ENCODE data around the gene CFDP1. TPM values are rescaled to one million over a fixed set of nuclear protein-coding genes. Genes with fewer than 3 reads are reported as not detected.

CFDP1 gene
- total and polyA plus RNA-seq, 8 donors: 25.8 to 126 (median 60.7) TPM; not detected in 1

DNA sequence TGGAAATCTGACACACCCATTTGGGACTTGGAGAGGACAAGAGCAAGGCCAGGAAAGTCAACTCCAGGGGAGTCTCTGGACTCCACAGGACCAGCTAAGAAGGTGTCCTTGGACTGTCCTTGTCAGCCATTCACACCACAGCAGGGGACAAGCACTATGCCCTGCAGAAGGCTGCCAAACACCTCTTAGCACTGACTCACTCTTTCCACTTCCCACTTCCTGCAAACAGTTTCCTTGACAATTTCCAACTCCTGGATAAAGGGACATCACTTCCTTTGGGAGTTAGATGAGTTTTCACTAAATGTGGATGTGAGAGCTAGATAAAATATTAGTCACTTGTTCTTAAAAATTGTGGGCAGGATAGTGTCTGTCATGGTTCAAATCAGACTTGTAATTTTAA is 144.1 kb downstream of the CFDP1 start:
- DNase-seq: peak in 1 of 2 donors; percentile 56
- Histone ChIP-seq H3K36me3 (peaks cover 16 to 44% (median 36%) of the 10 kb centered on the region in 4 donors), H3K4me1 (peaks cover 0 to 16% (median 7%) of the 10 kb centered on the region in 4 donors), H3K27ac (peak overlapping the region in 2 of 5 donors; percentile 45 to 59), H3K9me3 (no peaks in the 10 kb centered on the region), H3K27me3 (no peaks in the 10 kb centered on the region), H3K4me3 (no peak overlapping the region)
- TF ChIP-seq POLR2A (IDR thresholded peaks at IDR 0.05) (no peak), EP300 (IDR thresholded peaks at IDR 0.05) (no peak), POLR2AphosphoS5 (IDR thresholded peaks at IDR 0.05) (peak; percentile 10 to 60 (median 51))
- TF ChIP-seq, protein P1, sequence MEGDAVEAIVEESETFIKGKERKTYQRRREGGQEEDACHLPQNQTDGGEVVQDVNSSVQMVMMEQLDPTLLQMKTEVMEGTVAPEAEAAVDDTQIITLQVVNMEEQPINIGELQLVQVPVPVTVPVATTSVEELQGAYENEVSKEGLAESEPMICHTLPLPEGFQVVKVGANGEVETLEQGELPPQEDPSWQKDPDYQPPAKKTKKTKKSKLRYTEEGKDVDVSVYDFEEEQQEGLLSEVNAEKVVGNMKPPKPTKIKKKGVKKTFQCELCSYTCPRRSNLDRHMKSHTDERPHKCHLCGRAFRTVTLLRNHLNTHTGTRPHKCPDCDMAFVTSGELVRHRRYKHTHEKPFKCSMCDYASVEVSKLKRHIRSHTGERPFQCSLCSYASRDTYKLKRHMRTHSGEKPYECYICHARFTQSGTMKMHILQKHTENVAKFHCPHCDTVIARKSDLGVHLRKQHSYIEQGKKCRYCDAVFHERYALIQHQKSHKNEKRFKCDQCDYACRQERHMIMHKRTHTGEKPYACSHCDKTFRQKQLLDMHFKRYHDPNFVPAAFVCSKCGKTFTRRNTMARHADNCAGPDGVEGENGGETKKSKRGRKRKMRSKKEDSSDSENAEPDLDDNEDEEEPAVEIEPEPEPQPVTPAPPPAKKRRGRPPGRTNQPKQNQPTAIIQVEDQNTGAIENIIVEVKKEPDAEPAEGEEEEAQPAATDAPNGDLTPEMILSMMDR (IDR thresholded peaks at IDR 0.05): no peak
- intact Hi-C loops (cut with DNase I; ENCODE audit: low total_unique reads): no loop called here

- Histone ChIP-seq H3K4me3 (no peak overlapping the region), H3K27ac (peak overlapping the region in 3 of 5 donors; percentile 34 to 59 (median 45))
These were observed 144.6 kb downstream of the CFDP1 start for GRCh38 chr16:75288596-75289120.

GRCh38 chr16:75288181-75288580 is 145.1 kb downstream of the CFDP1 start:
- no peak overlapping the region for H3K4me3 ChIP-seq
- H3K9me3 ChIP-seq: no peaks in the 10 kb centered on the region
- intact Hi-C loops (cut with DNase I; ENCODE audit: low total_unique reads): no loop called here
- H3K4me1 ChIP-seq: peaks cover 0 to 10% (median 3%) of the 10 kb centered on the region in 4 donors
- peaks cover 16 to 36% (median 26%) of the 10 kb centered on the region in 4 donors for H3K36me3 ChIP-seq
- WGBS, 5 donors: 77 to 88% (median 81%) methylated on average over 6 to 7 of the region's 7 CpGs
- H3K27me3 ChIP-seq: no peaks in the 10 kb centered on the region
- no peak for DNase-seq
- no peak for TF ChIP-seq EP300 (IDR thresholded peaks at IDR 0.05)
- TF ChIP-seq POLR2A (IDR thresholded peaks at IDR 0.05): no peak
- TF ChIP-seq, protein P1 (IDR thresholded peaks at IDR 0.05): no peak
- peak overlapping the region in 1 of 5 donors; percentile 45 for H3K27ac ChIP-seq

More at GRCh38 chr16:75288596-75289120, 144.6 kb downstream of the CFDP1 start:
- DNase-seq: peak in 1 of 2 donors; percentile 28
- intact Hi-C loops (cut with DNase I; ENCODE audit: low total_unique reads): no loop called here
- no peaks in the 10 kb centered on the region for H3K27me3 ChIP-seq
- H3K36me3 ChIP-seq: peaks cover 16 to 41% (median 31%) of the 10 kb centered on the region in 4 donors
- 82 to 94% (median 88%) methylated on average over 9 to 10 of the region's 10 CpGs for WGBS, 5 donors
- H3K4me1 ChIP-seq: peaks cover 0 to 12% (median 5%) of the 10 kb centered on the region in 4 donors
- no peaks in the 10 kb centered on the region for H3K9me3 ChIP-seq
- TF ChIP-seq EP300 (IDR thresholded peaks at IDR 0.05) (no peak), POLR2A (IDR thresholded peaks at IDR 0.05) (no peak), POLR2AphosphoS5 (IDR thresholded peaks at IDR 0.05) (no peak)
- TF ChIP-seq, protein P1 (IDR thresholded peaks at IDR 0.05): no peak

DNA sequence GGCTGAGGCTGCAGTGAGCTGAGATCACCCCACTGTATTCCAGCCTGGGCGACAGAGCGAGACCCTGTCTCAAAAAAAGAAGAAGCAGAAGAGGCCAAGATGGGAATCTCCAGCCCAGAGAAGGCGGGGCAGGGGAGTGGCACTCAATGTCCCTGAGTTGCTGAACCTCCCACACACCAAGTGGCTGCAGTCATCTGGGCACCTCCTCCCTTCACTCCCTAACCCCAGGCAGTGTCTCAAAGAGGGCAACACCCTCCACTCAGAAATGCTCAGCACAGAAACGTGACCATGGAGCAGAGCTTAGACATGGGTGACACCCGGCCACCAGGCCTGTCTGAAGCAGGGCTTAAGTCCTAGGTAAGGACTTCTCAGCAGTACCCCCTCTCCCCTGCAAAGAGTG is 145.6 kb downstream of the CFDP1 start:
- DNase-seq: no peak
- intact Hi-C loops (cut with DNase I; ENCODE audit: low total_unique reads): no loop called here

More for the DNA sequence above, 145.6 kb downstream of the CFDP1 start:
- no peaks in the 10 kb centered on the region for H3K27me3 ChIP-seq
- 77 to 87% (median 86%) methylated on average over 3 to 5 of the region's 5 CpGs for WGBS, 5 donors
- H3K9me3 ChIP-seq: no peaks in the 10 kb centered on the region
- peaks cover 14 to 31% (median 22%) of the 10 kb centered on the region in 4 donors for H3K36me3 ChIP-seq
- TF ChIP-seq POLR2A (IDR thresholded peaks at IDR 0.05): no peak
- TF ChIP-seq POLR2AphosphoS5 (IDR thresholded peaks at IDR 0.05): no peak
- no peak for TF ChIP-seq EP300 (IDR thresholded peaks at IDR 0.05)
- TF ChIP-seq, protein P1 (IDR thresholded peaks at IDR 0.05): no peak
- no peak overlapping the region for H3K4me3 ChIP-seq
- no peak overlapping the region for H3K27ac ChIP-seq
- H3K4me1 ChIP-seq: peaks cover 0 to 10% (median under 1%) of the 10 kb centered on the region in 4 donors
